ENCODE results near the gene TXNDC12.

DNA sequence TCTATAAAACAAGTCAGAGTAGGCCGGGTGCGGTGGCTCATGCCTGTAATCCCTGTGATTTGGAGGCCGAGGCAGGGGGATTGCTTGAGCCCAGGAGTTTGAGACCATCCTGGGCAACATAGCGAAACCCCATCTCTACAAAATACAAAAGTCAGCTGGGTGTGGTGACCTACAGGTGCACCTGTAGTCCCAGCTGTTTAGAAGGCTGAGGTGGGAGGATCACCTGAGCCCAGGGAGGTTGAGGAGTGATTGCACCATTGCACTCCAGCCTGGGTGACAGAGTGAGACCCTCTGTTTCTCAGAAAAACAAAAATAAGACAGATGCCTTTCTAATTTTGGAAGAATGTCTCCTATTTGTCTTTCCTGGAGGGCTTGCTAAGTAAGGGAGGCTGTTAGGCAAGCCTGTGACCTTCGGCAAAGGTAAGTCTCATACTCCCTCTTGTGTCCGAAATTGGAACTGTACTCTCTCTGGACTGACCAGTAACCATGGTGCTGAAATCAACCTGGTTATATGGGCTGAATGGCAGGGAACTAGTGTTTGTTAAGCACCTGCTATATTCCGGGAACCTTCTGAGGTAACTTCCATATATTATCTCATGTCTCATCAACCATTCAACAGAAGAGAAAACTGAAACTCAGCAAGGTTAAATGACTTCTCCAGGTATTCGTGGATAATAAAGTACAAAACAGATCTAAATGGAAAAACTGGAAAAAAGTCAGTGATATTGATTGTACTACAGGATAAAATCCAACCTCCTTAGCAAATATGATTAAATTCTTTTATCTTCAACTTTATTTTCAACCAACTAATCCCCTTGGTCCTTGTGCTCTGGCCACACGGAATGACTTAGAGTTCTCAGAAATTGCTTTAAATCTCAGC lies 52.7 kb downstream of the TXNDC12 start:
- TF ChIP-seq, protein P1, sequence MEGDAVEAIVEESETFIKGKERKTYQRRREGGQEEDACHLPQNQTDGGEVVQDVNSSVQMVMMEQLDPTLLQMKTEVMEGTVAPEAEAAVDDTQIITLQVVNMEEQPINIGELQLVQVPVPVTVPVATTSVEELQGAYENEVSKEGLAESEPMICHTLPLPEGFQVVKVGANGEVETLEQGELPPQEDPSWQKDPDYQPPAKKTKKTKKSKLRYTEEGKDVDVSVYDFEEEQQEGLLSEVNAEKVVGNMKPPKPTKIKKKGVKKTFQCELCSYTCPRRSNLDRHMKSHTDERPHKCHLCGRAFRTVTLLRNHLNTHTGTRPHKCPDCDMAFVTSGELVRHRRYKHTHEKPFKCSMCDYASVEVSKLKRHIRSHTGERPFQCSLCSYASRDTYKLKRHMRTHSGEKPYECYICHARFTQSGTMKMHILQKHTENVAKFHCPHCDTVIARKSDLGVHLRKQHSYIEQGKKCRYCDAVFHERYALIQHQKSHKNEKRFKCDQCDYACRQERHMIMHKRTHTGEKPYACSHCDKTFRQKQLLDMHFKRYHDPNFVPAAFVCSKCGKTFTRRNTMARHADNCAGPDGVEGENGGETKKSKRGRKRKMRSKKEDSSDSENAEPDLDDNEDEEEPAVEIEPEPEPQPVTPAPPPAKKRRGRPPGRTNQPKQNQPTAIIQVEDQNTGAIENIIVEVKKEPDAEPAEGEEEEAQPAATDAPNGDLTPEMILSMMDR (IDR thresholded peaks at IDR 0.05): peak; percentile 81 to 94 (median 90)
- no peak for TF ChIP-seq EP300 (IDR thresholded peaks at IDR 0.05)
